H9 (cell line): Measurements from ENCODE around the gene BAAT. TPM values are rescaled to one million over a fixed set of nuclear protein-coding genes. Genes with fewer than 3 reads are reported as not detected.

Experiments
- DNase-seq: peaks from one replicate; pipeline ENCODE4 v3.0.0-alpha.2; 2017
- H2AFZ ChIP-seq: one replicate; pipeline ENCODE4 v1.6.1; 2013; ENCODE audit warnings: mild to moderate bottlenecking, low read length, control low read depth, moderate library complexity
- H2AK5ac ChIP-seq: 2 replicates; pipeline ENCODE4 v1.6.1; 2013; ENCODE audit warnings: low read length, control low read depth, mixed read lengths; ENCODE audit not compliant: insufficient read length
- H2BK120ac ChIP-seq: one replicate; pipeline ENCODE4 v1.6.1; 2013; ENCODE audit warnings: low read depth, mild to moderate bottlenecking, low read length, control low read depth, inconsistent platforms; ENCODE audit not compliant: poor library complexity, severe bottlenecking
- H2BK12ac ChIP-seq: 2 replicates; pipeline ENCODE4 v1.6.1; 2013; ENCODE audit warnings: low read length, control low read depth, mixed read lengths, low read depth; ENCODE audit not compliant: insufficient read length
- H2BK15ac ChIP-seq: 2 replicates; pipeline ENCODE4 v1.6.1; 2013; ENCODE audit warnings: low read depth, low read length, control low read depth
- H2BK20ac ChIP-seq: one replicate; pipeline ENCODE4 v1.6.1; 2013; ENCODE audit warnings: low read depth, mild to moderate bottlenecking, low read length, control low read depth, inconsistent platforms; ENCODE audit not compliant: poor library complexity, severe bottlenecking
- H2BK5ac ChIP-seq: 2 replicates; pipeline ENCODE4 v1.6.1; 2013; ENCODE audit warnings: low read length, control low read depth, mixed read lengths; ENCODE audit not compliant: insufficient read length
- H3K14ac ChIP-seq: 2 replicates; pipeline ENCODE4 v1.6.1; 2013; ENCODE audit warnings: low read length, control low read depth; ENCODE audit not compliant: insufficient read depth
- H3K18ac ChIP-seq: 2 replicates; pipeline ENCODE4 v1.6.1; 2013; ENCODE audit warnings: low read depth, mild to moderate bottlenecking, mixed read lengths, low read length, control low read depth; ENCODE audit not compliant: insufficient read length
- H3K23ac ChIP-seq: 2 replicates; pipeline ENCODE4 v1.6.1; 2013; ENCODE audit warnings: low read length, control low read depth, mixed read lengths, low read depth; ENCODE audit not compliant: insufficient read length
- H3K23me2 ChIP-seq: 2 replicates; pipeline ENCODE4 v1.6.1; 2013; ENCODE audit warnings: low read depth, mild to moderate bottlenecking, mixed read lengths, low read length, control low read depth; ENCODE audit not compliant: insufficient read length, poor library complexity, severe bottlenecking
- H3K27ac ChIP-seq: 2 replicates; pipeline ENCODE4 v1.5.1; 2013; ENCODE audit warnings: low read length, control low read depth, mixed read lengths, low read depth; ENCODE audit not compliant: insufficient read length
- H3K27me3 ChIP-seq: 2 replicates; pipeline ENCODE4 v1.6.1; 2013; ENCODE audit warnings: low read length, control low read depth, inconsistent platforms; ENCODE audit not compliant: insufficient read depth
- H3K4ac ChIP-seq: 2 replicates; pipeline ENCODE4 v1.6.1; 2013; ENCODE audit warnings: low read depth, mild to moderate bottlenecking, control low read depth, inconsistent platforms, low read length, moderate library complexity
- H3K4me1 ChIP-seq: 2 replicates; pipeline ENCODE4 v1.6.1; 2013; ENCODE audit warnings: low read length, control low read depth, inconsistent platforms; ENCODE audit not compliant: insufficient read depth
- H3K4me2 ChIP-seq: 2 replicates; pipeline ENCODE4 v1.6.1; 2013; ENCODE audit warnings: low read length, control low read depth, mixed read lengths; ENCODE audit not compliant: insufficient read length, insufficient read depth
- H3K56ac ChIP-seq: 2 replicates; pipeline ENCODE4 v1.6.1; 2013; ENCODE audit warnings: low read depth, mild to moderate bottlenecking, mixed read lengths, low read length, control low read depth; ENCODE audit not compliant: insufficient read length
- H3K79me1 ChIP-seq: 2 replicates; pipeline ENCODE4 v1.6.1; 2013; ENCODE audit warnings: low read depth, mild to moderate bottlenecking, moderate library complexity, low read length, control low read depth, inconsistent platforms; ENCODE audit not compliant: insufficient read depth, poor library complexity, severe bottlenecking
- H3K79me2 ChIP-seq: 2 replicates; pipeline ENCODE4 v1.6.1; 2013; ENCODE audit warnings: low read length, control low read depth, inconsistent platforms; ENCODE audit not compliant: insufficient read depth
- H3K9ac ChIP-seq: 2 replicates; pipeline ENCODE4 v1.6.1; 2013; ENCODE audit warnings: low read length, control low read depth, mixed read lengths; ENCODE audit not compliant: insufficient read length; ENCODE audit errors: extremely low read depth
- H3K9me3 ChIP-seq: one replicate; pipeline ENCODE4 v1.6.1; 2013; ENCODE audit warnings: low read depth, low read length, inconsistent platforms; ENCODE audit not compliant: control insufficient read depth
- H3T11ph ChIP-seq: one replicate; pipeline ENCODE4 v1.6.1; 2013; ENCODE audit warnings: mild to moderate bottlenecking, low read length, control low read depth, inconsistent platforms
- H4K20me1 ChIP-seq: one replicate; pipeline ENCODE4 v1.6.1; 2013; ENCODE audit not compliant: control insufficient read depth, insufficient read length, insufficient read depth
- H4K5ac ChIP-seq: 2 replicates; pipeline ENCODE4 v1.6.1; 2013; ENCODE audit warnings: low read depth, mild to moderate bottlenecking, mixed read lengths, low read length, control low read depth; ENCODE audit not compliant: insufficient read length
- H4K8ac ChIP-seq: replicated peaks from 2 replicates; pipeline ENCODE4 v1.6.1; 2013; ENCODE audit warnings: low read length, control low read depth, mixed read lengths, low read depth; ENCODE audit not compliant: insufficient read length
- H4K91ac ChIP-seq: 2 replicates; pipeline ENCODE4 v1.6.1; 2013; ENCODE audit warnings: low read depth, mild to moderate bottlenecking, moderate library complexity, mixed read lengths, low read length, control low read depth; ENCODE audit not compliant: insufficient read length
- H3K27ac Mint-ChIP-seq, 3 experiments: 2 replicates in 2 of 3; 3 replicates in 1 of 3; pipeline ENCODE4 v1.8.0; 2020 to 2021; ENCODE audit warnings: mixed read lengths in 3 of 3, mild to moderate bottlenecking in 1 of 3, moderate library complexity in 1 of 3
- H3K27me3 Mint-ChIP-seq: 2 replicates; pipeline ENCODE4 v1.8.0; 2021; ENCODE audit warnings: low read depth, mild to moderate bottlenecking, moderate library complexity, mixed read lengths
- H3K36me3 Mint-ChIP-seq, 3 experiments: 2 replicates in 2 of 3; 3 replicates in 1 of 3; pipeline ENCODE4 v1.8.0; 2020 to 2021; ENCODE audit warnings: low read depth in 3 of 3, mixed read lengths in 3 of 3; ENCODE audit not compliant: insufficient read depth in 1 of 3
- H3K4me1 Mint-ChIP-seq, 2 experiments: 2 replicates each; pipeline ENCODE4 v1.8.0; 2020; ENCODE audit warnings: mixed read lengths in 2 of 2
- H3K4me3 Mint-ChIP-seq, 2 experiments: 2 replicates in 1 of 2; 3 replicates in 1 of 2; pipeline ENCODE4 v1.8.0; 2020 to 2021; ENCODE audit warnings: mild to moderate bottlenecking in 2 of 2, mixed read lengths in 2 of 2, moderate library complexity in 1 of 2
- H3K9me3 Mint-ChIP-seq, 2 experiments: 2 replicates in 1 of 2; 3 replicates in 1 of 2; pipeline ENCODE4 v1.8.0; 2020; ENCODE audit warnings: mild to moderate bottlenecking in 2 of 2, mixed read lengths in 2 of 2, moderate library complexity in 1 of 2
- CTCF ChIP-seq: fragments of 200-600 bp; sonication (generic); conservative IDR thresholded peaks from 3 replicates; pipeline ENCODE4 v1.8.0; 2021; ENCODE audit warnings: antibody characterized with exemption, mild to moderate bottlenecking
- WGBS: extraction: QIAGEN DNeasy Blood & Tissue Kit; methylation state at CpG from one replicate; pipeline ENCODE4 v1.1.7; 2013; ENCODE audit warnings: missing lambda C conversion rate, low lambda C conversion rate, mixed read lengths; ENCODE audit not compliant: insufficient read length; ENCODE audit errors: extremely low coverage; 5-methylcytosine and 5-hydroxymethylcytosine counted together
- total RNA-seq: library from RNA; stranded (reverse); gene quantifications from 2 replicates; pipeline ENCODE4 v1.2.1, GENCODE V29; 2021

The BAAT gene
- total RNA-seq, 1 experiment from 2014 or later = 0.09 TPM

- Histone ChIP-seq H3K9ac (no peak overlapping the region), H3K23me2 (no peaks in the 10 kb centered on the region), H2BK12ac (no peak overlapping the region), H4K91ac (no peak overlapping the region), H3T11ph (no peak overlapping the region), H2BK5ac (no peak overlapping the region), H4K20me1 (no peaks in the 10 kb centered on the region), H4K5ac (no peak overlapping the region), H3K4me2 (no peak overlapping the region), H3K56ac (no peak overlapping the region), H2BK120ac (no peak overlapping the region), H2AFZ (no peak overlapping the region), H3K18ac (no peak overlapping the region), H3K79me1 (no peaks in the 10 kb centered on the region), H2AK5ac (no peak overlapping the region), H4K8ac (no peak overlapping the region), H3K14ac (no peak overlapping the region), H3K9me3 (no peaks in the 10 kb centered on the region), H2BK15ac (no peak overlapping the region), H3K23ac (no peak overlapping the region), H2BK20ac (no peak overlapping the region), H3K27ac (no peak overlapping the region), H3K4ac (no peak overlapping the region), H3K4me1 (no peaks in the 10 kb centered on the region), H3K27me3 (no peaks in the 10 kb centered on the region), H3K79me2 (no peaks in the 10 kb centered on the region)
- H3K4me3 Mint-ChIP-seq = no peak overlapping the region
- H3K27me3 Mint-ChIP-seq = peaks cover 1% of the 10 kb centered on the region
- H3K36me3 Mint-ChIP-seq = no peaks in the 10 kb centered on the region
- no CpG with 5 or more reads among the region's 3 CpGs for WGBS
- H3K4me1 Mint-ChIP-seq = no peaks in the 10 kb centered on the region
- DNase-seq = no peak
- H3K9me3 Mint-ChIP-seq = no peaks in the 10 kb centered on the region
- H3K27ac Mint-ChIP-seq = no peak overlapping the region
- no peak for TF ChIP-seq CTCF
Observed at GRCh38 chr9:101428909-101429308, 44.1 kb upstream of the BAAT start.
